GM18867 (cell line): ENCODE data around the gene WNT5B.
"Not testable (repeated sequence)": the region's sequence is repeated elsewhere in the genome, so short reads cannot be mapped to it uniquely, and the experiment has no call there.

ENCODE experiments used
- ATAC-seq: cut with Tn5 transposase; IDR thresholded peaks from one replicate; pipeline ENCODE4 v1.9.1; 2021; ENCODE audit warnings: mild to moderate bottlenecking, moderate library complexity; ENCODE audit not compliant: unreplicated experiment

WNT5B gene

DNA sequence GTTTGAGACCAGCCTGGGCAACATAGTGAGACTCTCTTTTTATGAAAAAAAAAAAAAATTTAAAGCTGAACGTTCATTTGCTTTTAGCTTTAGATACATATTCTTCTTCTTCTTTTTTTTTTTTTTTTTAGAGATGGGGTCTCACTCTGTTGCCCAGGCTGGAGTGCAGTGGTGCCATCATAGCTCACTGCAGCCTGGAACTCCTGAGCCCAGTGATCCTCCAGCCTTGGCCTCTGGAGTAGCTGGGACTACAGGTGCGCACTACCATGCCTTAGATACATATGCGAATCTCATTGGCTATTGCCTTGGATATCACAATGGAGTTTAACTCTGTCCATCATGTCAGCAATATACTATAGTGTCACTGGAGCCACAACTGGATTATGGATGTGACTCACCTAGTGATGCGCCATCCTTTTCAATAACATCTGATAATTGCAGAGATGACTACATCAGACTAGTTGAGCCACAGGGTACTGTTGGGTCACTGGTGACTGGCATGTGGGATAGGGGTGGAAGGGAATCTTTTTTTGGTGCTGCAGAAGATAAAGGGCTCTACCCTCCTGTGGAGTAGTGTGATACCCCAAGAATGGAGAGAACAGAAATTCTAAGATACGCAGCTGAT lies 59.2 kb downstream of the WNT5B start:
- ATAC-seq: no peak

- peak; percentile 92 for ATAC-seq
These were observed 61.6 kb downstream of the WNT5B start, which contains the start of gene ADIPOR2 for GRCh38 chr12:1690578-1691122. TSS of gene ADIPOR2 (plus strand) at chr12:1691070. CDS start at chr12:1754344, 63,274 bp downstream.

- ATAC-seq: peak; percentile 37
These were observed 62.3 kb downstream of the WNT5B start for GRCh38 chr12:1691123-1692007.

DNA sequence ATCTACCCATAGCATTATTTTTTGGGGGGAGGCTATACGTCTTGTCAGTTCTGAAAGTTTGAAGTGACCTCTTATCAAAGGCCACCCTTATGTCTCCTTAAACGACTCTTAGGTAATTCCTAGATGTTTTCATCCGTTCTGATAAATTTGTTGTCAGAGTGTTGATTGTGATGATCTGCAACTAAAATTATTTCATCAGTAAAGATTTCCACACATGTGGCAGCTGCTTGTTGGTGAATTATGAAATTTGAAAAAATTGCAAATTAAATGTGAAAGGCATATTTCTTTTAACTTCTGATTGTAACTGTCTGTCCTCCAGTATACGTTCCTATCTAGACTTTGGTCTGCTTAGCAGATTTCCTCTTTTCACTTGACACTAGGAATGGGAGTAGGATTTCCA lies 63.2 kb downstream of the WNT5B start:
- no peak for ATAC-seq

DNA sequence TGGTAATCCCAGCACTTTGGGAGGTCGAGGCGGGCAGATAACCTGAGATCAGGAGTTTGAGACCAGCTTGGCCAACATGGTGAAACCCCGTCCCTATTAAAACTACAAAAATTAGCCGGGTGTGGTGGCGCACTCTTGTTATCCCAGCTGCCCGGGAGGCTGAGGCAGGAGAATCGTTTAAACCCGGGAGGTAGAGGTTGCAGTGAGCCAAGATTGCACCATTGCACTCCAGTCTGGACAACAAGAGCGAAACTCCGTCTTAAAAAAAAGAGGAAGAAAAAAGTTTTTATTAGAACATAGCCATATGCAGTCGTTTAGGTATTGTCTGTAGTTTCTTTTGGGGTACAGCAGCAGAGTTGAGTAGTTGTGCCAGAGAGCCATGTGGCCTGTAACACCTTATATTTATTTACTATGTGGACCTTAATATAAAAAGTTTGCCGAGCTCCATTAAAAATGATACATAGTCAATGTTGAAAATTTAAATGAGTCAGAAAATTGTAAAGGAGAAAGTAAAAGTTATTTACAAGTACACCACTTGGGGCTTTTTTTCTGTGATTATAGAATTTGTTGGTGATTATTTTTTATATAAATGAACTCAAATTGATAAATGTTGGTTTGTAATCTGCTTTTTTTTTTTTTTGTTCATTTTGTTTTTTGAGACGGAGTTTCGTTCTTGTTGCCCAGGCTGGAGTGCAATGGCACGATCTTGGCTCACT lies 64.0 kb downstream of the WNT5B start:
- no peak for ATAC-seq

GRCh38 chr12:1695097-1695496 lies 66.1 kb downstream of the WNT5B start:
- ATAC-seq: not testable (repeated sequence)

GRCh38 chr12:1695886-1696670 lies 67.0 kb downstream of the WNT5B start:
- no peak for ATAC-seq

GRCh38 chr12:1696800-1697199 lies 67.8 kb downstream of the WNT5B start:
- no peak for ATAC-seq
